T-helper 1 cell treated with Interleukin-12 subunit alpha and Interleukin-12 subunit beta and Interleukin-4 antibody, amounts not matched to agents 30 μg/mL and 1 μg/mL, for 36 hours (primary cell): ENCODE results near the gene SBSN.

Experiments used
- H3K27ac Mint-ChIP-seq: one replicate; pipeline ENCODE4 v1.8.0; 2021; ENCODE audit warnings: mild to moderate bottlenecking, mixed read lengths
- H3K27me3 Mint-ChIP-seq: one replicate; pipeline ENCODE4 v1.8.0; 2021; ENCODE audit warnings: low read depth, mixed read lengths
- H3K36me3 Mint-ChIP-seq: one replicate; pipeline ENCODE4 v1.8.0; 2021; ENCODE audit warnings: low read depth, mixed read lengths
- H3K4me1 Mint-ChIP-seq: one replicate; pipeline ENCODE4 v1.8.0; 2021; ENCODE audit warnings: low read depth, mixed read lengths
- H3K4me3 Mint-ChIP-seq: one replicate; pipeline ENCODE4 v1.8.0; 2021; ENCODE audit warnings: mild to moderate bottlenecking, moderate library complexity, mixed read lengths
- H3K9me3 Mint-ChIP-seq: one replicate; pipeline ENCODE4 v1.8.0; 2021; ENCODE audit warnings: mixed read lengths

The SBSN gene

GRCh38 chr19:35546532-35546931, 18.4 kb upstream of the SBSN start:
- Mint-ChIP-seq H3K27ac (peak overlapping the region; percentile 88), H3K4me1 (peaks cover 22% of the 10 kb centered on the region), H3K36me3 (peaks cover 7% of the 10 kb centered on the region), H3K27me3 (no peaks in the 10 kb centered on the region), H3K9me3 (no peaks in the 10 kb centered on the region), H3K4me3 (peak overlapping the region; percentile 92)

- Mint-ChIP-seq H3K9me3 (no peaks in the 10 kb centered on the region), H3K4me1 (peaks cover 22% of the 10 kb centered on the region), H3K27me3 (no peaks in the 10 kb centered on the region), H3K27ac (peak overlapping the region; percentile 88), H3K36me3 (peaks cover 7% of the 10 kb centered on the region), H3K4me3 (peak overlapping the region; percentile 92)
These were observed 17.8 kb upstream of the SBSN start for GRCh38 chr19:35545855-35546381.

GRCh38 chr19:35545001-35545854, 17.1 kb upstream of the SBSN start, which contains the start of gene TMEM147:
TSS of gene TMEM147 (plus strand) at chr19:35545626. CDS start at chr19:35545740, 114 bp downstream.
- no peaks in the 10 kb centered on the region for H3K27me3 Mint-ChIP-seq
- peaks cover 9% of the 10 kb centered on the region for H3K36me3 Mint-ChIP-seq
- H3K4me1 Mint-ChIP-seq = peaks cover 22% of the 10 kb centered on the region
- no peaks in the 10 kb centered on the region for H3K9me3 Mint-ChIP-seq
- H3K27ac Mint-ChIP-seq = peak within 1 kb of the TSS; percentile 88
- H3K4me3 Mint-ChIP-seq = peak within 1 kb of the TSS; percentile 92

- Mint-ChIP-seq H3K36me3 (peaks cover 10% of the 10 kb centered on the region), H3K27me3 (no peaks in the 10 kb centered on the region), H3K4me1 (peaks cover 22% of the 10 kb centered on the region), H3K9me3 (no peaks in the 10 kb centered on the region), H3K4me3 (peak overlapping the region; percentile 85), H3K27ac (no peak overlapping the region)
These were observed 16.1 kb upstream of the SBSN start for GRCh38 chr19:35544110-35544802.

- H3K4me3 Mint-ChIP-seq = no peak overlapping the region
- no peaks in the 10 kb centered on the region for H3K27me3 Mint-ChIP-seq
- H3K4me1 Mint-ChIP-seq = peaks cover 19% of the 10 kb centered on the region
- H3K36me3 Mint-ChIP-seq = peaks cover 10% of the 10 kb centered on the region
- H3K27ac Mint-ChIP-seq = no peak overlapping the region
- H3K9me3 Mint-ChIP-seq = no peaks in the 10 kb centered on the region
These were observed 15.4 kb upstream of the SBSN start for GRCh38 chr19:35543280-35544109.

- H3K9me3 Mint-ChIP-seq = no peaks in the 10 kb centered on the region
- H3K27ac Mint-ChIP-seq = no peak overlapping the region
- H3K4me1 Mint-ChIP-seq = peaks cover 17% of the 10 kb centered on the region
- peaks cover 7% of the 10 kb centered on the region for H3K36me3 Mint-ChIP-seq
- H3K4me3 Mint-ChIP-seq = no peak overlapping the region
- no peaks in the 10 kb centered on the region for H3K27me3 Mint-ChIP-seq
These were observed 14.1 kb upstream of the SBSN start for GRCh38 chr19:35542209-35542608.

GRCh38 chr19:35540356-35540927, 12.3 kb upstream of the SBSN start:
- no peak overlapping the region for H3K4me3 Mint-ChIP-seq
- peaks cover 7% of the 10 kb centered on the region for H3K4me1 Mint-ChIP-seq
- no peaks in the 10 kb centered on the region for H3K9me3 Mint-ChIP-seq
- peaks cover 2% of the 10 kb centered on the region for H3K36me3 Mint-ChIP-seq
- no peak overlapping the region for H3K27ac Mint-ChIP-seq
- no peaks in the 10 kb centered on the region for H3K27me3 Mint-ChIP-seq

GRCh38 chr19:35539850-35540249, 11.7 kb upstream of the SBSN start:
- Mint-ChIP-seq H3K4me3 (no peak overlapping the region), H3K4me1 (peaks cover 6% of the 10 kb centered on the region), H3K36me3 (peaks cover 2% of the 10 kb centered on the region), H3K9me3 (no peaks in the 10 kb centered on the region), H3K27ac (no peak overlapping the region), H3K27me3 (no peaks in the 10 kb centered on the region)

- H3K36me3 Mint-ChIP-seq = peaks cover 2% of the 10 kb centered on the region
- H3K4me1 Mint-ChIP-seq = peaks cover 2% of the 10 kb centered on the region
- H3K27ac Mint-ChIP-seq = no peak overlapping the region
- H3K4me3 Mint-ChIP-seq = no peak overlapping the region
- no peaks in the 10 kb centered on the region for H3K27me3 Mint-ChIP-seq
- no peaks in the 10 kb centered on the region for H3K9me3 Mint-ChIP-seq
These were observed 11.2 kb upstream of the SBSN start for GRCh38 chr19:35539314-35539713.

- Mint-ChIP-seq H3K4me3 (no peak overlapping the region), H3K4me1 (peaks cover 8% of the 10 kb centered on the region), H3K36me3 (no peaks in the 10 kb centered on the region), H3K27ac (no peak overlapping the region), H3K27me3 (peaks cover 21% of the 10 kb centered on the region), H3K9me3 (no peaks in the 10 kb centered on the region)
These were observed 6.8 kb upstream of the SBSN start for GRCh38 chr19:35534803-35535480.

- Mint-ChIP-seq H3K4me3 (peak overlapping the region; percentile 65), H3K9me3 (no peaks in the 10 kb centered on the region), H3K27me3 (peaks cover 27% of the 10 kb centered on the region), H3K27ac (no peak overlapping the region), H3K36me3 (no peaks in the 10 kb centered on the region), H3K4me1 (peaks cover 8% of the 10 kb centered on the region)
These were observed 5.8 kb upstream of the SBSN start for GRCh38 chr19:35533822-35534392.

- Mint-ChIP-seq H3K4me1 (peaks cover 8% of the 10 kb centered on the region), H3K27ac (no peak within 1 kb of the TSS), H3K27me3 (peaks cover 33% of the 10 kb centered on the region), H3K4me3 (peak within 1 kb of the TSS; percentile 65), H3K9me3 (no peaks in the 10 kb centered on the region), H3K36me3 (no peaks in the 10 kb centered on the region)
These were observed 5.2 kb upstream of the SBSN start, which contains the start of gene GAPDHS for GRCh38 chr19:35533201-35533821. TSS of gene GAPDHS (plus strand) at chr19:35533456. CDS start at chr19:35533528, 72 bp downstream.

GRCh38 chr19:35531291-35531690, 3.2 kb upstream of the SBSN start:
- Mint-ChIP-seq H3K9me3 (no peaks in the 10 kb centered on the region), H3K27ac (no peak overlapping the region), H3K27me3 (peaks cover 38% of the 10 kb centered on the region), H3K4me1 (peaks cover 8% of the 10 kb centered on the region), H3K4me3 (no peak overlapping the region), H3K36me3 (no peaks in the 10 kb centered on the region)
